ENCODE data around the gene LILRA2.

- TF ChIP-seq CTCF (conservative IDR thresholded peaks at IDR 0.05; ENCODE audit: low read depth in 2 of 2) (no peak), POLR2AphosphoS5 (IDR thresholded peaks at IDR 0.05; ENCODE audit: low read depth) (no peak), EZH2 (IDR thresholded peaks at IDR 0.05; ENCODE audit: low read depth, unreplicated experiment) (no peak), ETS1 (IDR thresholded peaks at IDR 0.05) (no peak), REST (IDR thresholded peaks at IDR 0.05; ENCODE audit: unreplicated experiment) (no peak), ZNF114 (CRISPR knock-in tag; IDR thresholded peaks at IDR 0.05) (no peak), EZH2phosphoT487 (IDR thresholded peaks at IDR 0.05; ENCODE audit: unreplicated experiment) (no peak), CREB1 (CRISPR knock-in tag; IDR thresholded peaks at IDR 0.05; ENCODE audit: low read depth) (no peak)
Observed at GRCh38 chr19:54534156-54534555, 39.4 kb upstream of the LILRA2 start.
